Epithelial cell of proximal tubule (primary cell): Measurements from ENCODE around the gene OR5A1. TPM values are rescaled to one million over a fixed set of nuclear protein-coding genes. Genes with fewer than 3 reads are reported as not detected.

Experiments
- DNase-seq: peaks from one replicate; pipeline ENCODE4 v3.0.0-alpha.2; 2011; ENCODE audit warnings: low read depth
- H3K4me3 ChIP-seq: 2 replicates; pipeline ENCODE4 v1.5.1; 2011; ENCODE audit warnings: low read depth, mild to moderate bottlenecking, low read length
- CTCF ChIP-seq: conservative IDR thresholded peaks from 2 replicates; pipeline ENCODE4 v1.5.1; 2012; ENCODE audit warnings: low read depth, mild to moderate bottlenecking, low read length
- total RNA-seq: library from RNA; depleted of rRNA; stranded (reverse); fragments of >200 nt; gene quantifications from 2 replicates; pipeline ENCODE4 v1.2.3, GENCODE V29; 2015

OR5A1 gene
- total RNA-seq, 1 donor from 2014 or later: not detected

- no peak overlapping the region for H3K4me3 ChIP-seq
- no peak for TF ChIP-seq CTCF
- DNase-seq: no peak
These were observed 19.7 kb upstream of the OR5A1 start for GRCh38 chr11:59416613-59417012.

- no peak overlapping the region for H3K4me3 ChIP-seq
- no peak for DNase-seq
- no peak for TF ChIP-seq CTCF
These were observed 19.2 kb upstream of the OR5A1 start for GRCh38 chr11:59417023-59417422.

GRCh38 chr11:59418156-59418555 is 18.1 kb upstream of the OR5A1 start:
- no peak for DNase-seq
- H3K4me3 ChIP-seq: no peak overlapping the region
- TF ChIP-seq CTCF: no peak

- H3K4me3 ChIP-seq: no peak overlapping the region
- no peak for TF ChIP-seq CTCF
These were observed 12.4 kb upstream of the OR5A1 start for GRCh38 chr11:59423835-59424234.

GRCh38 chr11:59425131-59425530 is 11.1 kb upstream of the OR5A1 start:
- DNase-seq: no peak
- no peak overlapping the region for H3K4me3 ChIP-seq
- no peak for TF ChIP-seq CTCF

More at GRCh38 chr11:59423835-59424234, 12.4 kb upstream of the OR5A1 start:
- DNase-seq: no peak

GRCh38 chr11:59426361-59427067 is 9.8 kb upstream of the OR5A1 start, which contains the start of gene OR5A2:
Gene OR5A2, minus strand, starts transcription at chr11:59426413. Its CDS starts 3,460 bp downstream, at chr11:59422953.
- TF ChIP-seq CTCF: no peak
- DNase-seq: no peak
- H3K4me3 ChIP-seq: no peak within 1 kb of the TSS

- no peak overlapping the region for H3K4me3 ChIP-seq
- DNase-seq: no peak
- TF ChIP-seq CTCF: no peak
These were observed 9.2 kb upstream of the OR5A1 start for GRCh38 chr11:59427068-59427382.
